ENCODE measurements around the gene MRPL43. TPM values are rescaled to one million over a fixed set of nuclear protein-coding genes. Genes with fewer than 3 reads are reported as not detected.
A peak's percentile ranks its signal among the peaks of the same experiment; 100 is the strongest.

The MRPL43 gene
- total RNA-seq, 1 donor from 2014 or later = 44.2 TPM

DNA sequence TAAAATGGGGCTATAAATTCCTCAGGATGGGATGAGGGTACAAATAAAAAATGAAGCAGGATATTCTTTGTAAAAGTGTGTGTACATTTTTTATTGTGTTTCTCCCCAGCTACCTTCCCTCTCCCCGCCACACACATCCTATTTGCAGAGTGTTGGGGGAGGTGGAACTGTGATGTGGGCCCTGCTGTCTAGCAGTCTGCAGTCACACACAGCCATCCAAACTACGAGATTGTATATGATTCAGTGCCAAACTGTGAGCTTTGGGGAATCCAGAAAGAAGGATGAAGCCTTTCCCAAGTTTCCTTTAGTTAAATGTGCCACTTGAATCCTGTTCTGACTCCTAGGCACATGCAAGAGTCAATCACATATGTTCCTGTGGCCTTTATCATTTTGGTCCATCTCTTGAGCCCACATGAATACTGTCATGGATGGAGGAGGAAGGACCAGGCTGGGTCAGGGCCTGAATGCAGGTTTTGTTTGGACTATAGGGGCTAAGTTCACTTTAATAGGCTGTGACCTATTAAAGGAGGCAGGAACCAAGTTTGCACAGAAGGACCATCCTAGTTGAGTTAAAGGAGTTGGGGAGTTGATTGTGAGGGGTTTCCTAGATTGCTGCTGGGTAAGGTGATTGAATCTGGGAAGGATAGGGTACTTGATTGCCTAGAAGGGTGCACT is 19.1 kb downstream of the MRPL43 start:
- H3K4me3 Mint-ChIP-seq = peak overlapping the region; percentile 55
- H3K4me1 Mint-ChIP-seq = peaks cover 11% of the 10 kb centered on the region
- H3K9me3 Mint-ChIP-seq = no peaks in the 10 kb centered on the region
- ATAC-seq (ENCODE audit: low read depth) (no peak), DNase-seq (no peak)
- intact Hi-C loops (cut with micrococcal nuclease) = loop anchor here (2.0 kb wide), 1 partner anchor 19 kb away; the partner anchor contains the start of genes MRPL43 and TWNK
- H3K36me3 Mint-ChIP-seq (ENCODE audit: low read depth) = peaks cover 6% of the 10 kb centered on the region
- H3K27ac Mint-ChIP-seq = no peak overlapping the region
- ChIA-PET CTCF (interaction anchor here (1.1 kb wide), 1 partner anchor 17 kb away, joined by 4 read pairs; no protein-coding TSS in a partner anchor), POLR2A (interaction anchor here (0.6 to 1.1 kb wide), 2 partner anchors 24 to 63 kb away, joined by 6 to 10 read pairs; partner anchors contain the start of genes PDZD7 and SFXN3)
- H3K27me3 Mint-ChIP-seq = no peaks in the 10 kb centered on the region
- TF ChIP-seq, protein P1, sequence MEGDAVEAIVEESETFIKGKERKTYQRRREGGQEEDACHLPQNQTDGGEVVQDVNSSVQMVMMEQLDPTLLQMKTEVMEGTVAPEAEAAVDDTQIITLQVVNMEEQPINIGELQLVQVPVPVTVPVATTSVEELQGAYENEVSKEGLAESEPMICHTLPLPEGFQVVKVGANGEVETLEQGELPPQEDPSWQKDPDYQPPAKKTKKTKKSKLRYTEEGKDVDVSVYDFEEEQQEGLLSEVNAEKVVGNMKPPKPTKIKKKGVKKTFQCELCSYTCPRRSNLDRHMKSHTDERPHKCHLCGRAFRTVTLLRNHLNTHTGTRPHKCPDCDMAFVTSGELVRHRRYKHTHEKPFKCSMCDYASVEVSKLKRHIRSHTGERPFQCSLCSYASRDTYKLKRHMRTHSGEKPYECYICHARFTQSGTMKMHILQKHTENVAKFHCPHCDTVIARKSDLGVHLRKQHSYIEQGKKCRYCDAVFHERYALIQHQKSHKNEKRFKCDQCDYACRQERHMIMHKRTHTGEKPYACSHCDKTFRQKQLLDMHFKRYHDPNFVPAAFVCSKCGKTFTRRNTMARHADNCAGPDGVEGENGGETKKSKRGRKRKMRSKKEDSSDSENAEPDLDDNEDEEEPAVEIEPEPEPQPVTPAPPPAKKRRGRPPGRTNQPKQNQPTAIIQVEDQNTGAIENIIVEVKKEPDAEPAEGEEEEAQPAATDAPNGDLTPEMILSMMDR (IDR thresholded peaks at IDR 0.05) = no peak

DNA sequence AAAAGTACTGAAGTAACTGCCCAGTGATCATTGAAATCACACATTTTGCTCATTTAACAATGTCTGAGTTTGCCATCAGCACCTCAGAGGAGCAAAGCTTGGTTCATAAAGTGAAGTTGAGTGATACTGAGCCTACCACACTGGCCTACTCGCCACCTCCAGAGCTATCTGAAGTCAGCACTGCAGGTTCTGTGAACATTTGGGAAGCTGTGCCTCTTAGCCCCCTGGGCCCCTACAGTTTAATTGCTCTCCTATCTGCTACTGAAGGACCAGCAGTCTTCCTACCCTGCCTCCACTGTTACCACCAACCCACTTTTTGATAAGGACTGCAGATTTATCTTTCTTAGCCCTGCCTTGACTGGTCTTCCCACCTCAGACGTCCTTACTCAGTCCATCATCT is 20.0 kb downstream of the MRPL43 start:
- no peak overlapping the region for H3K27ac Mint-ChIP-seq
- TF ChIP-seq, protein P1 (IDR thresholded peaks at IDR 0.05) = no peak
- POLR2A ChIA-PET = interaction anchor here (1.1 kb wide), 1 partner anchor 64 kb away, joined by 6 read pairs; the partner anchor contains the start of genes PDZD7 and SFXN3

DNA sequence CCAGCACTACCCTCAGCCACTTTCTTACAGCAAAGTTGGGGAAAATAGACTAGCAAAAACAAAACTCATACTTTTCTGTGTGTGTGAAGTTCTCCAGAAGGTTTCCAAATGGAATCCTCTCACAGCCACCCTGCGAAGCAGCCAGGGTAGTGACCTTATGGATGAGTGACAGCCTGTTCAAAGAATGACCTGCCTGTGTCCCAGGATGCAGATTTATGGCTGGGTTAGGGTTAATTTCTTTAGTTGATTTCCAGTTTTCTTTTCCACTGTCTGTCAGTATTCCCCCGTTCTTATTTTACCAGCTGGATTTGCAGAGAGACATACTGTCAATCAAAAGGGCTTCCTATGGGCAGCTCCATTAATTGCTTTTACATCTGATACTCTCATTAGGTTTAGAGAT is 20.4 kb downstream of the MRPL43 start:
- Mint-ChIP-seq H3K27me3 (no peaks in the 10 kb centered on the region), H3K4me3 (no peak overlapping the region), H3K27ac (no peak overlapping the region), H3K9me3 (no peaks in the 10 kb centered on the region), H3K36me3 (ENCODE audit: low read depth) (peaks cover 19% of the 10 kb centered on the region), H3K4me1 (peaks cover 11% of the 10 kb centered on the region)
- no peak for DNase-seq
- ChIA-PET CTCF (interaction anchor here (0.9 to 1.6 kb wide), 2 partner anchors 11 to 49 kb away, joined by 3 to 4 read pairs; no protein-coding TSS in a partner anchor), POLR2A (interaction anchor here (1.1 kb wide), 1 partner anchor 64 kb away, joined by 6 read pairs; the partner anchor contains the start of genes PDZD7 and SFXN3)
- intact Hi-C loops (cut with micrococcal nuclease) = no loop called here
- no peak for ATAC-seq (ENCODE audit: low read depth)
- TF ChIP-seq, protein P1 (IDR thresholded peaks at IDR 0.05) = no peak

More for the DNA sequence above, 20.0 kb downstream of the MRPL43 start:
- H3K4me1 Mint-ChIP-seq = peaks cover 11% of the 10 kb centered on the region
- no peak overlapping the region for H3K4me3 Mint-ChIP-seq
- peaks cover 15% of the 10 kb centered on the region for H3K36me3 Mint-ChIP-seq (ENCODE audit: low read depth)
- CTCF ChIA-PET = no interaction called here
- H3K27me3 Mint-ChIP-seq = no peaks in the 10 kb centered on the region
- intact Hi-C loops (cut with micrococcal nuclease) = no loop called here
- H3K9me3 Mint-ChIP-seq = no peaks in the 10 kb centered on the region
- no peak for DNase-seq
- ATAC-seq (ENCODE audit: low read depth) = no peak

DNA sequence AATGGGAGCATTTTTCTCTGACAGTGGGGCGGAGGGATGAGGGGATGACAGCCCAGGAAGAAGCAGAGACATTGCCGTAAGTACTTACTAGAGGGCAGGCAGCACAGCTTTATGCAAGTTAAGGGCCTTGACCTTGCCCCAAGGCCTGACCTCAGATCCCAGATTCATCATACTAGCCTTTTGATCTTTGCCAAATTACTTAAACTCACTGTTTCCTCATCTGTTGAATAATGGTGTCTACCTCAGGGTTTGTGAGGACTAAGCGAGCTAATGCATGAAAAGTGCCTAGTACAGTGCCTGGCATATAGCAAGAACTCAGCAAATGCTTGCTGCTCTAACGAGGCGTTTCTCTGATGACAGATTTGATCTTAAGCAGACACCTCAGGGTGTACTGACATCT is 21.5 kb downstream of the MRPL43 start:
- intact Hi-C loops (cut with micrococcal nuclease) = no loop called here
- DNase-seq = no peak
- H3K27me3 Mint-ChIP-seq = no peaks in the 10 kb centered on the region
- H3K4me1 Mint-ChIP-seq = peaks cover 11% of the 10 kb centered on the region
- no peak overlapping the region for H3K4me3 Mint-ChIP-seq
- H3K36me3 Mint-ChIP-seq (ENCODE audit: low read depth) = peaks cover 24% of the 10 kb centered on the region
- TF ChIP-seq, protein P1 (IDR thresholded peaks at IDR 0.05) = no peak
- no peak for ATAC-seq (ENCODE audit: low read depth)
- CTCF ChIA-PET = interaction anchor here (0.9 to 1.6 kb wide), 3 partner anchors 10 to 51 kb away, joined by 3 to 4 read pairs (median 4); no protein-coding TSS in a partner anchor
- H3K27ac Mint-ChIP-seq = no peak overlapping the region
- H3K9me3 Mint-ChIP-seq = no peaks in the 10 kb centered on the region
- POLR2A ChIA-PET = no interaction called here

DNA sequence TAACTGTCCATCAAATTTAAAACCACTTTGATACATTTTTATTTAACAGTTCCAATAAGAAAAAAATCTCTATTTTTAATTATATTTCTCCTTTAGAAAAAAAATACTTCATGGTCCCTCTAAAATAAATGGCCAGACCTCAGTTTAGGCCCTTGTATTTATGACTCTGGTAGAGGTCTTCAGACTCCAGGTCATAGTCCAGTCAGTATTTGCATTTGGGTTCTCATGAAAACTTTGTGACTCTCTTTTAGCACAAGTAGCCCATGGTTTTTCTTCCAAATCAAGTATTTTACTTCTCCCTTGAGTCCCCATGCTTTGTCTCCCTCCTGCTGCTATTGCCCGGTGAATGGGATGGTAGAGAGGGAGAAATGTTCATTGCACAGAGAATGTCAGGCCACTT is 23.5 kb downstream of the MRPL43 start:
- CTCF ChIA-PET = no interaction called here
- H3K27ac Mint-ChIP-seq = no peak overlapping the region
- peaks cover 40% of the 10 kb centered on the region for H3K36me3 Mint-ChIP-seq (ENCODE audit: low read depth)
- intact Hi-C loops (cut with micrococcal nuclease) = no loop called here
- no peaks in the 10 kb centered on the region for H3K27me3 Mint-ChIP-seq
- H3K9me3 Mint-ChIP-seq = no peaks in the 10 kb centered on the region
- peaks cover 6% of the 10 kb centered on the region for H3K4me1 Mint-ChIP-seq
- no peak overlapping the region for H3K4me3 Mint-ChIP-seq
- TF ChIP-seq, protein P1 (IDR thresholded peaks at IDR 0.05) = no peak
- no peak for ATAC-seq (ENCODE audit: low read depth)
- POLR2A ChIA-PET = no interaction called here
- DNase-seq = no peak
